Lower leg skin (tissue), 3 donors: ENCODE results near the gene FHAD1.

Source experiments
- POLR2A ChIP-seq, 2 donors: fragments of 450-650 bp; IDR thresholded peaks; one replicate each; pipeline ENCODE4 v1.6.1; 2016 to 2017; ENCODE audit warnings: antibody characterized with exemption in 2 of 2, mild to moderate bottlenecking in 1 of 2, moderate library complexity in 1 of 2
- TF ChIP-seq, protein P1 (sequence below), 3 donors: fragments of 450-650 bp; IDR thresholded peaks; one replicate each; pipeline ENCODE4 v1.5.1; 2016; ENCODE audit warnings: antibody characterized with exemption in 3 of 3, mild to moderate bottlenecking in 3 of 3, moderate library complexity in 2 of 3

DNA sequence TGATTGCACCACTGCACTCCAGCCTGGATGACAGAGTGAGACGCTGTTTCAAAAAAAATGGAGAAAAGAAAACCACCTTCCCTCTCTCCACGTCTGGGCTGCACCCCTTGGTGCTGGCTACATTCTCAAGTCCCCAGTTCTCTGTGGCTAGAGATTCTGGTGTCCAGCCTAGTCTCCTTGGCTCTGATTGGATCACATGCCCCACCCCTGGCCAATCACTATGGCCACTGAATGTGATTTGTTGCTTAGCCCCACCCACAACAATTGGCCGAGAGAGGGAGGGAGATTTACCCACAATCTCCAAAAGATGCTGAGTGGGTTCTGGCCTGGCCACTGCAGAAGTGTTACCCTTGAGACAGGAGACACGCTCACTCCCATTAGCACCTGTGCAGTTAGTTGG, 39.4 kb downstream of the FHAD1 start:
- TF ChIP-seq, protein P1, sequence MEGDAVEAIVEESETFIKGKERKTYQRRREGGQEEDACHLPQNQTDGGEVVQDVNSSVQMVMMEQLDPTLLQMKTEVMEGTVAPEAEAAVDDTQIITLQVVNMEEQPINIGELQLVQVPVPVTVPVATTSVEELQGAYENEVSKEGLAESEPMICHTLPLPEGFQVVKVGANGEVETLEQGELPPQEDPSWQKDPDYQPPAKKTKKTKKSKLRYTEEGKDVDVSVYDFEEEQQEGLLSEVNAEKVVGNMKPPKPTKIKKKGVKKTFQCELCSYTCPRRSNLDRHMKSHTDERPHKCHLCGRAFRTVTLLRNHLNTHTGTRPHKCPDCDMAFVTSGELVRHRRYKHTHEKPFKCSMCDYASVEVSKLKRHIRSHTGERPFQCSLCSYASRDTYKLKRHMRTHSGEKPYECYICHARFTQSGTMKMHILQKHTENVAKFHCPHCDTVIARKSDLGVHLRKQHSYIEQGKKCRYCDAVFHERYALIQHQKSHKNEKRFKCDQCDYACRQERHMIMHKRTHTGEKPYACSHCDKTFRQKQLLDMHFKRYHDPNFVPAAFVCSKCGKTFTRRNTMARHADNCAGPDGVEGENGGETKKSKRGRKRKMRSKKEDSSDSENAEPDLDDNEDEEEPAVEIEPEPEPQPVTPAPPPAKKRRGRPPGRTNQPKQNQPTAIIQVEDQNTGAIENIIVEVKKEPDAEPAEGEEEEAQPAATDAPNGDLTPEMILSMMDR (IDR thresholded peaks at IDR 0.05): no peak
- TF ChIP-seq POLR2A (IDR thresholded peaks at IDR 0.05): no peak
